H1 (cell line): ENCODE results near the gene BABAM2. TPM values are rescaled to one million over a fixed set of nuclear protein-coding genes. Genes with fewer than 3 reads are reported as not detected.

Source experiments
- KDM4A ChIP-seq: IDR thresholded peaks from one replicate; pipeline ENCODE4 v1.7.1; 2012; ENCODE audit warnings: low read depth, mild to moderate bottlenecking, moderate library complexity, low read length, inconsistent platforms; ENCODE audit not compliant: severe bottlenecking
- MAFK ChIP-seq: IDR thresholded peaks from 2 replicates; pipeline ENCODE4 v1.6.1; 2012; ENCODE audit warnings: low read depth, mild to moderate bottlenecking, improper control_type of control experiment, low read length
- TAF1 ChIP-seq: IDR thresholded peaks from 2 replicates; pipeline ENCODE4 v1.6.1; 2011; ENCODE audit warnings: mild to moderate bottlenecking, low read depth, low read length
- polyA plus RNA-seq, 7 experiments: library from polyadenylated mRNA; depleted of rRNA in 3 of 7; stranded (reverse) in 5 of 7; unstranded in 2 of 7; fragments of >200 nt in 5 of 7; fragments of 200-250 nt in 2 of 7; gene quantifications; 1 replicate in 5 of 7; 2 replicates in 1 of 7; 4 replicates in 1 of 7; pipeline versions ENCODE4 v1.2.1 to v1.2.3, GENCODE V29; 2011 to 2013; ENCODE audit warnings: missing spikeins in 2 of 7, mixed read lengths in 2 of 7
- total RNA-seq: library from RNA; stranded (reverse); fragmentation: NEBNext Ultra II Directional; extraction: Animal tissue kit (Norgen Biotek cat#: 25700); gene quantifications from 2 replicates; pipeline ENCODE4 v1.2.1, GENCODE V29; 2021
- TF ChIP-seq, protein P1 (sequence below): IDR thresholded peaks from 2 replicates; pipeline ENCODE4 v1.6.1; 2012; ENCODE audit warnings: inconsistent platforms

Gene BABAM2
- total and polyA plus RNA-seq, 2 of the 8 experiments (the other 6 are each of a cell fraction or from before 2014, with no cell fraction given), result 15.8 to 20.9 TPM

DNA sequence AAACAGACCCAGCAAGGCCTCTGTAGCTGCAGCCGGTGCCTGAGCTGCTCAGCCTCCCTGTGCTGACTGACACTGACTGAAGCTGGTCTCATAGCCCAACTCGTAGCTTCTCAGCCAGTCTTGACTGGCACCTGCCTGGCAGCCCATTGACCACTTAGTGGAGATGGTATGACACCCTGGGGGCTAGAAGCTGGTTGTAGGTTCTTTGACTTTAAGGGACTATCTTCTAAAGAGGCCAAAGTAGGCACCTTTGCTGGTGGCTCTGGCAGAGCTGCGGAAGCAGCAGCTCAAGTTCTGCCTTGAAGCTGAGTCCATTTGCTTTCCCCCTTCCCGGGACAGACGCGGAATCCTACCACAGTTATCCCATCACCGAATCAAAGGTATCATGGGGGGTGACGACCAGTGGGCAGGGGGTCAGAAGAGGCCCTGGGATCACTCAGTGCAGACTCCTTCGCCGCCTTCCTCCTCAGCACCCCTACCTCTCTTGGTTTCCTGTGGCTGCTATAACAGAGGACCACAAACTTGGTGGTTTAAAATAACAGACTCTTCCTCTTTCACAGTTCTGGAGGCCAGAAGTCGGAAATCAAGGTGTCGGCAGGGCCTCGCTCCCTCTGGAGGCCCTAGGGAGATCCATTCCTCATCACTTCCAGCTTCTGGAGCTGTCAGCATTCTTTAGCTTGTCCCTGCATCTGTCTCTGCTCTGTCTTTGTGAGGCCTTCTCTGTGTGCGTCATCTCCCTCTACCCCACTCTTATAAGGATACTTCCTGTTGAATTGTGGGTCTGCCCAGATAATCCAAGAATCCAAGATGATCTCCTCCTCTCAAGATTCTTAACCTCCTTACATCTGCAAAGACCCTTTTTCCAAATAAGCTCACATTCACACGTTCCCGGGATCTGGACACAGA lies 488.4 kb downstream of the BABAM2 start (continued):
- TF ChIP-seq, protein P1, sequence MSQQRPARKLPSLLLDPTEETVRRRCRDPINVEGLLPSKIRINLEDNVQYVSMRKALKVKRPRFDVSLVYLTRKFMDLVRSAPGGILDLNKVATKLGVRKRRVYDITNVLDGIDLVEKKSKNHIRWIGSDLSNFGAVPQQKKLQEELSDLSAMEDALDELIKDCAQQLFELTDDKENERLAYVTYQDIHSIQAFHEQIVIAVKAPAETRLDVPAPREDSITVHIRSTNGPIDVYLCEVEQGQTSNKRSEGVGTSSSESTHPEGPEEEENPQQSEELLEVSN, result no peak
- TF ChIP-seq MAFK, result no peak
- no peak for TF ChIP-seq KDM4A
- TF ChIP-seq TAF1, result no peak
- TF ChIP-seq, all 59 proteins: peak for 0
